Heart left ventricle (tissue), 13 donors: ENCODE results near the gene RIMS4.

Experiments
- POLR2A ChIP-seq, 2 donors: fragments of 450-650 bp; IDR thresholded peaks; one replicate each; pipeline ENCODE4 v1.6.1; 2017; ENCODE audit warnings: antibody characterized with exemption in 2 of 2, mild to moderate bottlenecking in 2 of 2, moderate library complexity in 2 of 2
- TF ChIP-seq, protein P1 (sequence below), 12 donors: fragments of 200-600 bp; sonication (generic) in 4 of 12; IDR thresholded peaks; one replicate each; pipeline versions ENCODE4 v1.5.0 to v1.8.0; 2018 to 2022; ENCODE audit warnings: antibody characterized with exemption in 12 of 12, mild to moderate bottlenecking in 5 of 12
- donor health status: ischemic (EF 13 %, LVEDD 7.1; RV severe dilation, severe dysfunction).
- donor health status: DM: no; HTN: yes; CAD: no.
- donor health status: DM: no; HTN: no; CAD: no.
- donor health status: ischemic (EF 25% LVEDD 6.9; RV normal size, moderate dysfunction).
- donor health status: ischemic (EF 25% LVEDD 5.7; RV mildly dilated, moderate dysfunction).
- donor health status: ischemic (EF 35%, LVEDD 5.7; RV mildly dilated, moderate dysfunction).
- donor health status: nonischemic (EF 11% LVEDD 7.7; RV severe dilation, severe dysfunction).
- donor health status: DM: yes; HTN: yes; CAD: no.
- donor health status: PGD.
- donor health status: ischemic (EF 29% LVEDD 5.4; RV normal size, mild dysfunction).
- donor health status: nonischemic (EF 23%, LVEDD 6.1; RV moderate dilation, normal function).

DNA sequence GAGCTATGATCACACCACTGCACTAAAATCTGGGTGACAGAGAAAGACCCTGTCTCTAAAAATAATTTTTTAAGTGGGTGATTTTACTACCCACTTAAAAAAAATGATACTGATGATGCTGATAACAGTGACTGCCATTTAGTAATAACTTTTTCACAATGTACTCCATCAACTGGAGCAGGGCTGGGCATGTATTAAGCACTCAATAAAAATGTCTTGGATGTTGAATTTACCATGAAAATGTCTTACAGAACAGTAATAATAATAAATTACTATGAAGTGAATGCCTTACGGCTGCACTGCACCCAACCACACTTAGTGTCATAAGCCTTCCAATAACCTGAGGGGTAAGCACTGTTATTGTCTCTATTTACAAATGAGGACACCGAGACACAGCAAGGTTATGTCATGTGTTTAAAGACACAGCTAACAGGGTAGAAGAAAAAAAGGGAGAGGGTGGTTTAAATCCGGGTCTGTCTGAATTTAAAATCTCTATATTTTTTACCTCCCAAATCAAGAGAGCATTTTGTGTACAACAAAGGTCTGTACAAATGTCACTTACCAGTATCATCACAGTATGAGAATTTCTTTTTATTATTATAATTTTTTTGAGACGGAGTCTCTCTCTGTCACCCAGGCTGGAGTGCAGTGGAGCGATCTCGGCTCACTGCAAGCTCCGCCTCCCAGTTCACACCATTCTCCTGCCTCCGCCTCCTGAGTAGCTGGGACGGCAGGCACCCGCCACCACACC is 21.5 kb downstream of the RIMS4 start:
- TF ChIP-seq, protein P1, sequence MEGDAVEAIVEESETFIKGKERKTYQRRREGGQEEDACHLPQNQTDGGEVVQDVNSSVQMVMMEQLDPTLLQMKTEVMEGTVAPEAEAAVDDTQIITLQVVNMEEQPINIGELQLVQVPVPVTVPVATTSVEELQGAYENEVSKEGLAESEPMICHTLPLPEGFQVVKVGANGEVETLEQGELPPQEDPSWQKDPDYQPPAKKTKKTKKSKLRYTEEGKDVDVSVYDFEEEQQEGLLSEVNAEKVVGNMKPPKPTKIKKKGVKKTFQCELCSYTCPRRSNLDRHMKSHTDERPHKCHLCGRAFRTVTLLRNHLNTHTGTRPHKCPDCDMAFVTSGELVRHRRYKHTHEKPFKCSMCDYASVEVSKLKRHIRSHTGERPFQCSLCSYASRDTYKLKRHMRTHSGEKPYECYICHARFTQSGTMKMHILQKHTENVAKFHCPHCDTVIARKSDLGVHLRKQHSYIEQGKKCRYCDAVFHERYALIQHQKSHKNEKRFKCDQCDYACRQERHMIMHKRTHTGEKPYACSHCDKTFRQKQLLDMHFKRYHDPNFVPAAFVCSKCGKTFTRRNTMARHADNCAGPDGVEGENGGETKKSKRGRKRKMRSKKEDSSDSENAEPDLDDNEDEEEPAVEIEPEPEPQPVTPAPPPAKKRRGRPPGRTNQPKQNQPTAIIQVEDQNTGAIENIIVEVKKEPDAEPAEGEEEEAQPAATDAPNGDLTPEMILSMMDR (IDR thresholded peaks at IDR 0.05), result no peak
- no peak for TF ChIP-seq POLR2A (IDR thresholded peaks at IDR 0.05)
